K562 (cell line): ENCODE results near the gene SPATA2L. TPM values are rescaled to one million over a fixed set of nuclear protein-coding genes. Genes with fewer than 3 reads are reported as not detected.
A peak's percentile ranks its signal among the peaks of the same experiment; 100 is the strongest.

Source experiments
- ESRRB ChIP-seq: fragments of 250-450 bp; sonication (Bioruptor Pico); IDR thresholded peaks from 2 replicates; pipeline ENCODE4 v1.5.0; 2020; ENCODE audit warnings: mild to moderate bottlenecking, moderate library complexity, borderline replicate concordance
- HDAC1 ChIP-seq, 2 experiments: fragments of 450-650 bp; IDR thresholded peaks; 2 replicates each; pipeline ENCODE4 v1.6.1; 2016 to 2017; ENCODE audit warnings: inconsistent platforms in 1 of 2, mild to moderate bottlenecking in 1 of 2, moderate library complexity in 1 of 2
- HINFP ChIP-seq: fragments of 450-650 bp; conservative IDR thresholded peaks from 2 replicates; pipeline ENCODE4 v1.6.1; 2016; ENCODE audit warnings: missing genetic modification characterization, low read depth, mild to moderate bottlenecking, control low read depth, missing compliant biosample characterization
- POLR2B ChIP-seq: fragments of 450-650 bp; IDR thresholded peaks from 2 replicates; pipeline ENCODE4 v1.6.1; 2018; ENCODE audit warnings: low read depth; ENCODE audit not compliant: partially characterized antibody
- PYGO2 ChIP-seq: fragments of 450-650 bp; IDR thresholded peaks from 2 replicates; pipeline ENCODE4 v1.6.1; 2016; ENCODE audit warnings: mild to moderate bottlenecking, missing genetic modification characterization, moderate library complexity, missing compliant biosample characterization
- THRB ChIP-seq: fragments of 450-650 bp; formaldehyde crosslinking; conservative IDR thresholded peaks from 2 replicates; pipeline ENCODE4 v1.4.0; 2022; ENCODE audit warnings: mild to moderate bottlenecking, missing genetic modification characterization
- ZFPM2 ChIP-seq: fragments of 250-450 bp; sonication (Bioruptor Pico); IDR thresholded peaks from 2 replicates; pipeline ENCODE4 v1.5.1; 2022; ENCODE audit warnings: mild to moderate bottlenecking
- ZMIZ1 ChIP-seq, 2 experiments: fragments of 150-350 bp in 1 of 2; IDR thresholded peaks; 2 replicates each; pipeline ENCODE4 v1.6.1; 2012 to 2016; ENCODE audit warnings: low read depth in 2 of 2, low read length in 2 of 2, mild to moderate bottlenecking in 1 of 2, moderate library complexity in 1 of 2
- ZNF407 ChIP-seq: fragments of 450-650 bp; IDR thresholded peaks from 2 replicates; pipeline ENCODE4 v1.6.1; 2016; ENCODE audit warnings: low read depth
- polyA plus RNA-seq, 8 experiments: library from polyadenylated mRNA; depleted of rRNA in 4 of 8; stranded (reverse) in 5 of 8; unstranded in 3 of 8; fragments of >200 nt; fragmentation: Nextera tagmentation in 2 of 8; fragmentation: Illumina TruSeq in 1 of 8; extraction: Ambion mirVana in 2 of 8; extraction: Trizol in 1 of 8; gene quantifications; 2 replicates each; pipeline versions ENCODE4 v1.2.1 to v1.2.3, GENCODE V29; 2011 to 2014; ENCODE audit warnings: inconsistent platforms in 1 of 8, missing spikeins in 1 of 8
- total RNA-seq, 7 experiments: library from RNA; depleted of rRNA in 6 of 7; stranded (reverse); fragments of >200 nt in 6 of 7; fragmentation: Illumina TruSeq in 2 of 7; extraction: Trizol in 2 of 7; gene quantifications; 2 replicates each; pipeline versions ENCODE4 v1.2.1 to v1.2.3, GENCODE V29; 2011 to 2021; ENCODE audit warnings: low replicate concordance in 1 of 7

Gene SPATA2L
- total and polyA plus RNA-seq, 9 of the 15 experiments (the other 6 are each of a cell fraction or from before 2014, with no cell fraction given), result 0.13 to 19.2 (median 4.8) TPM; not detected in 1

- no peak for TF ChIP-seq ZNF407
- TF ChIP-seq PYGO2, result no peak
- TF ChIP-seq ZMIZ1 (IDR thresholded peaks at IDR 0.05; ENCODE audit: low read depth in 2 of 2, low read length in 2 of 2), result no peak
- TF ChIP-seq THRB (CRISPR knock-in tag), result no peak
- TF ChIP-seq ESRRB (CRISPR knock-in tag), result no peak
- TF ChIP-seq HDAC1 (IDR thresholded peaks at IDR 0.05), result peak in 1 of 2 experiments; percentile 94; a peak in 2 of 4 replicates
- TF ChIP-seq POLR2B, result peak; percentile 66
- no peak for TF ChIP-seq HINFP (tag)
- TF ChIP-seq ZFPM2, result no peak
Measured at GRCh38 chr16:89657442-89658220, 43.9 kb downstream of the SPATA2L start, which contains the start of the genes CHMP1A and SPATA33 (continued).
